Kidney tubule cell (primary cell): ENCODE results near the gene ZPBP.
A peak's percentile ranks its signal among the peaks of the same experiment; 100 is the strongest.
"Not testable (repeated sequence)": the region's sequence is repeated elsewhere in the genome, so short reads cannot be mapped to it uniquely, and the experiment has no call there.

Experiments
- DNase-seq: peaks from one replicate; pipeline ENCODE4 v3.0.0-alpha.2; 2018; ENCODE audit warnings: low spot score

Gene ZPBP

GRCh38 chr7:50092579-50093491 is at the start of gene ZPBP:
Gene ZPBP, minus strand, starts transcription at chr7:50093246. Its CDS starts 52 bp downstream, at chr7:50093194.
- DNase-seq: peak; percentile 70

DNA sequence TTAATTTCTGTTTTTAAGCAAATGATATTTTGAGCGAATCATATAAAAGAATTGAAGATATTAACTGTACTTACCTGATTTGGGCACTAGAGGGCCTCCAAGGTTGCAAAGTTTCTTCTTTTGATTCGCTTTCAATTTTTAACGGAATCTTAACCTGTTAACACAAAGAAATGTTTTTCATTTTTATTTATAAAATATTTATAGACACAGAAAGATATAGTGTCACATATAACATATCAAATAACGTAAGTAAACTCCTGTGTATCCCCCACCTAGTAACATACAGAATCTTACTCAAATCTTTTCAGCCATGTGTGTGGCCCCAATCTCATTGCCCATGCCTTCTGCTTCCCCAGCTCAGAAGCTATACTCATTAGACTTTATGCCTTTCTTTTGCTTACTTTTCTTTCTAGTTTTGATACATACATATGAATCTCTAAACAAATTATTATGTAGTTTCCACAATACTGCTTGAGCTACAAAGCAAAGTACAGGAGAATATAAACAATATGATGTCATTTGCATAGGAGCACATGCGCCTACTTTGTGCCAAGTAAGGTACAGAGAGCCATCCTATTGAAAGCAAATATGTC is 49.5 kb upstream of the ZPBP start:
- DNase-seq: peak; percentile 46

DNA sequence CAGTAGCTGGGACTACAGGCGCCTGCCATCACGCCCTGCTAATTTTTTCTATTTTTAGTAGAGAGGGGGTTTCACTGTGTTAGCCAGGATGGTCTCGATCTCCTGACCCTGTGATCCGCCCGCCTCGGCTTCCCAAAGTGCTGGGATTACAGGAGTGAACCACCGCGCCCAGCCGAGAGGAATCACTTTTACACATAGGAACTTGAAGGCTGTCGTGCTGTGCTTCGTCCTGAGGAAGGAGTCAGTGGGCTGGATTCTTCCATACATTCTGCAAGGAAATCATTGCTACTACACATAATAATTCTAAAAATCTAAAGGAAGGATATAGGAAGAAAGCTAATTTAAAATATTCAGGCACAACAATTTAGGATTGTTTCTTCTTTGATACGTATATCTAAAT is 48.8 kb upstream of the ZPBP start:
- no peak for DNase-seq

DNA sequence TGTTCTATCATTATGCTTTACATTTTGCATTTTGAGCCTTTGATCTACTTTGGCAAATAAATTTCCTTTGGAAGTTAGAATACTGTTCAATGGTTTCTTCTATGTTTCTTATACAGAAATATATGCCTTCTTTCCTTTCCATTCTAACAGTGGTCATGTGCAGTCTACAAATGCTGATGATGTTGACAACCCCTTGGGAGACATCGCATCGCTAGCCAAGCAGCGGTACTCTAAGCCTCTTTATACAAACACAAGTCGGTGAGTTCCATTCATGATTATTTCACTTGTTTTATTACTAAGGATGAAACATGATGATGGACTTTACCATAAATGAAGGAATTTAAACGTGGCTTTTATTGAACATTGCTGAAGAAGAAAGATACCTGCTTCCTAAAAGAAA is 48.1 kb upstream of the ZPBP start:
- no peak for DNase-seq

DNA sequence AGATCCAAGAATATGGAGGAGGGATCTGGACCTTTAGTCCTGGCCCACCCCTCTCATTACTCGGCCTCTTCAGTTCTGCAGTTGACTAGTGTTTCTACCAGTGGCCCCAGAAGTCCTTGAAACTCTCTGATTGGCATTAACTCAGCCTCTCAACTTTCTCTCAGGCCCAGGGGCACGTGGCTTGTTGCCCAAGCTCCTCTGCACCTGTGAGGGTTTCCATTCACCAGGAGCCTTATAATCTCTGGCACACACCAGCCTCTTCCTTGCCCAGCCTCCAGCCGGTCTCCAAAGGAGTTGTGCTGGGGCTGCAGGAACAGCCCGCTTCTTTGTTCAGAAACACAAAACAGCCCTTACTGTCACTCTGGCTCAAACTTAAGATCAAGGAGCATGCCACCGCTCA is 47.6 kb upstream of the ZPBP start:
- DNase-seq: no peak

DNA sequence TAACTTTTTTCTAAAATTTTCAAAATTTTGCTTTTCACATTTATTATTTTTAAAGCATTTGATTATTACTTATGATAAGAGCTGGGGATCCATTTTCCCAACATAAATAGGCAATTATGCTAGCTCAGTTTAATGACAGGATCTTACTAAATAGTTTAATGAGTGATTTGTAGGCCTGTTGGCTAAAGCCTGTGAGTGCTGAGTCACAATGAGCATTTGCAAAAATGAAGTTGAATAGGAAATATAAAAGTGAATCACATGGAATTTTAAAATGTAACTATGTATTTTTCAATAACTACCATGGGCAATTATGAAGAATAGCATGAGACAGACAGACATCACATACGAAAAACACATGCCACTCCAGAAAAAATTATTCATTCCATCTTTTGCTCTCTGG is 45.1 kb upstream of the ZPBP start:
- no peak for DNase-seq

DNA sequence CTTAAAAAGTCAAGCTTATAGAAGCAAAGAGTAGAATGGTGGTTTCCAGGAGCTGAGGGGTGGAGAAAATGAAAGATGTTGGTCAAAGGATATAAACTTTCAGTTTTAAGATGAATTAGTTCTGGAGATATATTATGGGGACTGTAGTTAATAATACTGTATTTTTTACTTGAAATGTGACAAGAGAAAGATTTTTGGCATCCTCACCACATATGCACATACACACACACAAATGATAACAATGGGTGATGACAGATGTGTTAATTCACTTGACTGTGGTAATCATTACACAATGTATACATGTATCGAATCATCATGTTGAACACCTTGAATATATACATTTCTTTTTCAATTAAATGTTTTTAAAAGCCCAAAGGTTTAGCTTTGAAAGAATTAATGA is 32.7 kb upstream of the ZPBP start:
- no peak for DNase-seq

GRCh38 chr7:50121286-50121685 is 28.2 kb upstream of the ZPBP start:
- DNase-seq: no peak

DNA sequence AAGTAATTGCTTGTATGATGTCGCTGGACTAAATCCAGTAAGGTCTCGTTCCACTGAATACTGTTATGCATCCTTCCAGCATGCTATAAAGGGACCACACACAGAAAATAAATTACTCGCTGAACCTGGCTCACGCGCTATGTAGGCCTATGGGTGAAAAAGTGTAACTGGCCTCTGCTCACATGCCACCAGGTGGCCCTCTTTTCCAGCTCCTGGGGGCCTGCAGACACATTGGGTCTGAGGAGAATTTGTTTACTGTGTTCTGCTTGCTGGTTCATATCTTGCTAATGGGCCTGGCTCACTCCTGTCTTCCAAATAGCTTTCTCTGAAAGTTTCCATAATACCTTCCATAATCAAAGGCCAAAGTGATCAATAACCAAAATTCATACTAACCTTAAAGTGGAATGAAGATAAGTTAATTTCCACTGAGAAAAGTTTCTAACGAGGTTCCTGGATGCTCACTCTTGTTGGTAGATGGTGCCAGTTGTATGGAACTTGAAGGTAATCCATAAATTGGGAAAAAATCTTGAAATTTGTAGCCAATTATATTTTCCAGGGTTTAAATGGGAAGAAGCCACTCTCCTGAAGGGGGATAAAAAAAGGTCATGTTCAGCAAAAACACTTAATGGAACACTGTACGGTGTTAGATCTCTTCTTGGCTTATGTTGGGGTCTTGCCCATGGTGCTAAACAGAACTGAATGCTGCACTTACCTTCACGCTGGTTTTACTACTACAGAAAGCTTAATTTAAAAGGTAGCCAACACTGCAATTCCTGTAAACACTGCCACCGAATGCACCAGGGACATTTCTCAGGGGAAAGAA is 27.0 kb upstream of the ZPBP start:
- DNase-seq: peak; percentile 4

- no peak for DNase-seq
These were observed 19.2 kb upstream of the ZPBP start for GRCh38 chr7:50112250-50112649.

- DNase-seq: no peak
These were observed 8.8 kb upstream of the ZPBP start for GRCh38 chr7:50101873-50102272.

DNA sequence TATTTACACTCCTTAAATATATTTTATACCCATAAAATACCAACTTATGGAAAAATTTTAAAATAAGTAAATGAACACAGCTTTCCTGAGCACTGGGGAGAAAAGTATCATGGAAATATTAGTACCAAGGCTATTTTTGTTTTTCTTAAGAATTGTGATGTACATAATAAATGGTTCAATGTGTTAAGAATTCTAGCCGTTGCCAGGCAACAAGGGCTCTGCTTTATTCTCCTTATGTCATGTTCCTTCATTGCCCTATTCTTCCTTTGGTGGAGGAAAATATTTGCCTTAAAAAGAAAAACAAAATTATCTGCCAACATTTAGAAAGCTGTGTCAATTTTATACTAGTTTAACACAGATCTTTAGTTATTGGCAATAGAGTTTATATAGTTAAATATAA is 2.6 kb upstream of the ZPBP start:
- DNase-seq: no peak

DNA sequence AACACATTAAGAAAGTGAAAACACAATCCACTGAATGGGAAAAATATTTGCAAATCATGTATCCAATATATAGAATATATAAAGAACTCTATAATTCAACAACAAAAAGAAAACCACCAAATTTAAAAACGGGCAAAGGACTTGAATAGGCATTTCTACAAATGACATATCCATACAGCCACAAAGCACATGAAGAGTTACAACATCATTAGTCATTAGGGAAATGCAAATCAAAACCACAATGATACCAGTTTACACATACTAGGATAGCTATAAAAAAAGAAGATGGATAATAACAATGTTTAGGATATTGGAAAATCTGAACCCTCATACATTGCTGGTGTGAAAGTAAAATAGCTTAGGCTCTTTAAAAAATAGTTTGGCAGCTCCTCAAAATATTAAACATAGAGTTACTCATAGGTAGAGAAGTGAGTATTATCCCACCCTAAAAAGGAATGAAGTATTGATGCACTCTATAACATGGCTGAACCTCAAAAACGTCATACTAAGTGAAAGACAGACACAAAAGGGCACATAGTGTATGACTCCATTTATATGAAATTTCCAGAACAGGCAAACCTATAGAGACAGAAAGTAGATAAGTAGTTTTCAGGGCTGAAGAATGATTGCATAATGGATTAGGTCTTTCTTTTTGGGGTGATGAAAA is 4.5 kb downstream of the ZPBP start:
- no peak for DNase-seq

GRCh38 chr7:50085344-50085743 is 7.7 kb downstream of the ZPBP start:
- DNase-seq: no peak

GRCh38 chr7:50073093-50073492 is 20.0 kb downstream of the ZPBP start:
- DNase-seq: no peak

GRCh38 chr7:50069613-50070012 is 23.4 kb downstream of the ZPBP start:
- DNase-seq: peak; percentile 53

GRCh38 chr7:50068850-50069551 is 24.0 kb downstream of the ZPBP start:
- peak; percentile 86 for DNase-seq

DNA sequence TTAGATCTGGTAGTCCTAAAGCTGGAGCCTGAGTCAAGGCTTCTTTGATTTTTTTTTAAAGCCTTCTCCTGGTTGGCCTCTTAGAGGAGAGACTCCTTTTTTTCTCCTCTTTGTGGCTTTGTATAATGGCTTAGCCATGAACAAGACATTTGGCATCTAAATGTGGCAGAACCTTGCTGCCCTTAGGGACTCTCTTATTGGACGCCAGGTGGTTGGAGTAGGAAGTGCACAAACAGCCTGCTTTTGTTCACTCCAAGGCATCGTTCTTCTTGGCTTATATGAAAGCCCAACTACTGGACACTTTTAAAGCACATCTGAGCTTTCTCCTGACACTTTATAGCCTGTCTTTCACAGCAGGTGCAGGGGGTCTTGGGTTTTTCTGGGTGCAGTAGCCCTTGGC is 25.0 kb downstream of the ZPBP start:
- peak; percentile 73 for DNase-seq

- DNase-seq: no peak
These were observed 30.1 kb downstream of the ZPBP start for GRCh38 chr7:50062951-50063350.

GRCh38 chr7:50056131-50056530 is 36.9 kb downstream of the ZPBP start:
- DNase-seq: no peak

GRCh38 chr7:50047716-50048115 is 45.3 kb downstream of the ZPBP start:
- DNase-seq: no peak

DNA sequence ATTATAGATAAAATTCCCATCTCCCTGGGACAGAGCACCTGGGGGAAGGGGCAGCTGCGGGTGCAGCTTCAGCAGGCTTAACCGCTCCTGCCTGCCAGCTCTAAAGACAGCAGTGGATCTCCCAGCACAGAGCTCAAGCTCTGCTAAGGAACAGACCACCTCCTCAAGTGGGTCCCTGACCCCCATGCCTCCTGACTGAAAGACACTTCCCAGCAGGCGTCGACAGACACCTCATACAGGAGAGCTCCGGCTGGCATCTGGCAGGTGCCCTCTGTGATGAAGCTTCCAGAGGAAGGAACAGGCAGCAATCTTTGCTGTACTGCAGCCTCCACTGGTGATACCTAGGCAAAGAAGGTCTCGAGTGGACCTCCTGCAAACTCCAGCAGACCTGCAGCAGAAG is 51.9 kb downstream of the ZPBP start:
- DNase-seq: not testable (repeated sequence)
